K562 (cell line): ENCODE data around the gene OLFM4. TPM values are rescaled to one million over a fixed set of nuclear protein-coding genes. Genes with fewer than 3 reads are reported as not detected.

Experiments
- ATAC-seq: fragments of 200-7000 bp; cut with Tn5 transposase; 3 replicates; pipeline ENCODE4 v1.9.1; 2020; ENCODE audit warnings: moderate library complexity
- BruUV-seq: library from RNA; stranded (reverse); fragments of 400-500 nt; replicated peaks from 2 replicates; lab custom pipeline; 2021; lab: Mats Ljungman, UMichigan
- CTCF ChIA-PET: fragments of 300-600 bp; formaldehyde crosslinking; extraction: SDS; loops from one replicate; lab custom pipeline; 2021; ENCODE audit warnings: low intra/inter-chr PET ratio; lab: Yijun Ruan, JAX
- POLR2A ChIA-PET: fragments of 300-600, 350-650 bp; sonication (Branson Sonifier 250); formaldehyde crosslinking; extraction: SDS; loops from one replicate; lab custom pipeline; 2021; ENCODE audit warnings: antibody characterized with exemption, inconsistent platforms; lab: Yijun Ruan, JAX
- DNase-seq, 4 experiments: peaks; one replicate each; pipeline versions ENCODE4 v3.0.0 to v3.0.0-alpha.2; 2011 to 2018; ENCODE audit warnings: low spot score in 3 of 4, mixed read lengths in 3 of 4; ENCODE audit errors: extremely low read depth in 1 of 4
- FAIRE-seq: peaks from 2 replicates; lab custom pipeline; 2011; peaks lifted over from hg19 to GRCh38; lab: Jason Lieb, UNC
- H2AFZ ChIP-seq: 2 replicates; pipeline ENCODE4 v1.6.0; 2011; ENCODE audit warnings: low read depth, low read length, control low read depth, inconsistent platforms
- H3K27ac ChIP-seq: fragments of 200-600 bp; 3 replicates; pipeline ENCODE4 v1.8.0; 2011; ENCODE audit warnings: low read depth, mild to moderate bottlenecking, control low read depth, inconsistent platforms, low read length, moderate library complexity, mixed read lengths; ENCODE audit errors: extremely low read depth
- H3K27me3 ChIP-seq, 2 experiments: fragments of 300-600 bp in 1 of 2; 2 replicates in 1 of 2; 3 replicates in 1 of 2; pipeline versions ENCODE4 v1.6.0 to v1.8.0; 2011; ENCODE audit warnings: inconsistent platforms in 2 of 2, low read length in 2 of 2, mild to moderate bottlenecking in 1 of 2, mixed read lengths in 1 of 2, moderate library complexity in 1 of 2; ENCODE audit not compliant: control insufficient read depth in 2 of 2, insufficient read depth in 2 of 2
- H3K36me3 ChIP-seq: fragments of 300-600 bp; 3 replicates; pipeline ENCODE4 v1.8.0; 2011; ENCODE audit warnings: mild to moderate bottlenecking, low read length, inconsistent platforms; ENCODE audit not compliant: control insufficient read depth, insufficient read depth
- H3K4me1 ChIP-seq, 2 experiments: fragments of 200-600 bp in 1 of 2; replicated peaks in 1 of 2; 2 replicates in 1 of 2; 3 replicates in 1 of 2; pipeline versions ENCODE4 v1.5.1 to v1.8.0; 2011; ENCODE audit warnings: inconsistent platforms in 2 of 2, low read length in 2 of 2, mild to moderate bottlenecking in 1 of 2, mixed read lengths in 1 of 2, moderate library complexity in 1 of 2; ENCODE audit not compliant: control insufficient read depth in 2 of 2, insufficient read depth in 2 of 2
- H3K4me2 ChIP-seq: 2 replicates; pipeline ENCODE4 v1.6.1; 2011; ENCODE audit warnings: low read length, control low read depth, inconsistent platforms, mixed read lengths; ENCODE audit not compliant: insufficient read depth
- H3K4me3 ChIP-seq: fragments of 200-600 bp; sonication (generic), shearing (Covaris generic); 2 replicates; pipeline ENCODE4 v1.5.1; 2016; ENCODE audit warnings: control low read depth, inconsistent platforms
- H3K79me2 ChIP-seq: fragments of 200-600 bp; 3 replicates; pipeline ENCODE4 v1.8.0; 2011; ENCODE audit warnings: low read length, inconsistent platforms; ENCODE audit not compliant: control insufficient read depth, insufficient read depth
- H3K9ac ChIP-seq, 2 experiments: 2 replicates each; pipeline versions ENCODE4 v1.6.0 to v1.6.1; 2011; ENCODE audit warnings: low read depth in 2 of 2, low read length in 2 of 2, control low read depth in 1 of 2, inconsistent platforms in 1 of 2, mild to moderate bottlenecking in 1 of 2, mixed read lengths in 1 of 2; ENCODE audit not compliant: insufficient read depth in 1 of 2
- H3K9me1 ChIP-seq: one replicate; pipeline ENCODE4 v1.6.0; 2011; ENCODE audit warnings: inconsistent platforms, mild to moderate bottlenecking, low read length, moderate library complexity; ENCODE audit not compliant: control insufficient read depth, insufficient read depth
- H3K9me3 ChIP-seq: replicated peaks from 2 replicates; pipeline ENCODE4 v1.5.1; 2011; ENCODE audit warnings: low read depth, low read length, inconsistent platforms; ENCODE audit not compliant: control insufficient read depth, insufficient read depth
- H4K20me1 ChIP-seq: replicated peaks from 2 replicates; pipeline ENCODE4 v1.6.1; 2011; ENCODE audit warnings: low read length, inconsistent platforms, mixed read lengths; ENCODE audit not compliant: control insufficient read depth, insufficient read depth
- CHD1 ChIP-seq: fragments of 200-600 bp; sonication (generic); IDR thresholded peaks from one replicate; pipeline ENCODE4 v1.6.1; 2012; ENCODE audit warnings: mild to moderate bottlenecking, moderate library complexity, low read length, inconsistent platforms
- E2F5 ChIP-seq: sonication (generic); formaldehyde crosslinking; IDR thresholded peaks from 2 replicates; pipeline ENCODE4 v1.8.0; 2022; ENCODE audit warnings: mild to moderate bottlenecking, missing genetic modification reagents
- ETS1 ChIP-seq: conservative IDR thresholded peaks from 2 replicates; pipeline ENCODE4 v1.6.1; 2011; ENCODE audit warnings: low read depth, mild to moderate bottlenecking, low read length; ENCODE audit not compliant: control insufficient read depth
- MEF2D ChIP-seq: conservative IDR thresholded peaks from 2 replicates; pipeline ENCODE4 v1.6.1; 2016; ENCODE audit warnings: low read depth, missing genetic modification characterization, missing compliant biosample characterization
- MTF1 ChIP-seq: fragments of 250-450 bp; sonication (Bioruptor Pico); IDR thresholded peaks from 2 replicates; pipeline ENCODE4 v1.9.0; 2021; ENCODE audit warnings: moderate library complexity, mild to moderate bottlenecking, inconsistent platforms, borderline replicate concordance
- MYBL2 ChIP-seq, 2 experiments: fragments of 450-650 bp in 1 of 2; sonication (generic) in 1 of 2; formaldehyde crosslinking in 1 of 2; IDR thresholded peaks; 2 replicates each; pipeline versions ENCODE4 v1.6.1 to v1.8.1; 2017 to 2022; ENCODE audit warnings: borderline replicate concordance in 1 of 2, inconsistent platforms in 1 of 2, low read depth in 1 of 2, mild to moderate bottlenecking in 1 of 2, missing genetic modification reagents in 1 of 2, moderate library complexity in 1 of 2
- PRDM10 ChIP-seq: fragments of 450-650 bp; IDR thresholded peaks from 2 replicates; pipeline ENCODE4 v1.6.1; 2018; ENCODE audit not compliant: partially characterized antibody
- SIX5 ChIP-seq, 2 experiments: IDR thresholded peaks; 2 replicates each; pipeline ENCODE4 v1.6.1; 2011; ENCODE audit warnings: low read length in 2 of 2, borderline replicate concordance in 1 of 2, low read depth in 1 of 2, mild to moderate bottlenecking in 1 of 2, moderate library complexity in 1 of 2; ENCODE audit not compliant: insufficient read depth in 1 of 2
- SMAD4 ChIP-seq: fragments of 250-450 bp; sonication (Bioruptor Pico); conservative IDR thresholded peaks from 2 replicates; pipeline ENCODE4 v1.8.0; 2021; ENCODE audit warnings: inconsistent platforms, mild to moderate bottlenecking, moderate library complexity
- STAT5A ChIP-seq: IDR thresholded peaks from 2 replicates; pipeline ENCODE4 v1.6.1; 2012; ENCODE audit warnings: low read length, inconsistent platforms, borderline replicate concordance
- TARDBP ChIP-seq: fragments of 450-650 bp; IDR thresholded peaks from 2 replicates; pipeline ENCODE4 v1.6.1; 2016
- ZNF184 ChIP-seq: sonication (generic); formaldehyde crosslinking; IDR thresholded peaks from 2 replicates; pipeline ENCODE4 v1.5.0; 2020; ENCODE audit warnings: missing genetic modification reagents
- ZNF347 ChIP-seq: fragments of 450-650 bp; formaldehyde crosslinking; IDR thresholded peaks from 2 replicates; pipeline ENCODE4 v1.4.0; 2020; ENCODE audit warnings: low read depth, mild to moderate bottlenecking, moderate library complexity
- WGBS: fragments of 100-300 bp; shearing (Covaris generic); methylation state at CpG from one replicate; pipeline ENCODE4 v1.1.6; 2016; ENCODE audit warnings: low coverage, mixed read lengths; ENCODE audit not compliant: insufficient coverage; ENCODE audit errors: missing lambda C conversion rate; 5-methylcytosine and 5-hydroxymethylcytosine counted together
- in situ Hi-C: fragments of 300-500 bp; cut with MboI; formaldehyde crosslinking; loops from 4 replicates; pipeline ENCODE4 v1.15.0; 2018; ENCODE audit warnings: inconsistent platforms, mixed read lengths
- intact Hi-C: fragments of 100-400 bp; cut with micrococcal nuclease; formaldehyde crosslinking; loops from 2 replicates; pipeline ENCODE4 v1.14.2; 2022
- polyA plus RNA-seq, 8 experiments: library from polyadenylated mRNA; depleted of rRNA in 4 of 8; stranded (reverse) in 5 of 8; unstranded in 3 of 8; fragments of >200 nt; fragmentation: Nextera tagmentation in 2 of 8; fragmentation: Illumina TruSeq in 1 of 8; extraction: Ambion mirVana in 2 of 8; extraction: Trizol in 1 of 8; gene quantifications; 2 replicates each; pipeline versions ENCODE4 v1.2.1 to v1.2.3, GENCODE V29; 2011 to 2014; ENCODE audit warnings: inconsistent platforms in 1 of 8, missing spikeins in 1 of 8
- total RNA-seq, 7 experiments: library from RNA; depleted of rRNA in 6 of 7; stranded (reverse); fragments of >200 nt in 6 of 7; fragmentation: Illumina TruSeq in 2 of 7; extraction: Trizol in 2 of 7; gene quantifications; 2 replicates each; pipeline versions ENCODE4 v1.2.1 to v1.2.3, GENCODE V29; 2011 to 2021; ENCODE audit warnings: low replicate concordance in 1 of 7

The OLFM4 gene
- total and polyA plus RNA-seq, 9 of the 15 experiments (the other 6 are each of a cell fraction or from before 2014, with no cell fraction given): not detected

DNA sequence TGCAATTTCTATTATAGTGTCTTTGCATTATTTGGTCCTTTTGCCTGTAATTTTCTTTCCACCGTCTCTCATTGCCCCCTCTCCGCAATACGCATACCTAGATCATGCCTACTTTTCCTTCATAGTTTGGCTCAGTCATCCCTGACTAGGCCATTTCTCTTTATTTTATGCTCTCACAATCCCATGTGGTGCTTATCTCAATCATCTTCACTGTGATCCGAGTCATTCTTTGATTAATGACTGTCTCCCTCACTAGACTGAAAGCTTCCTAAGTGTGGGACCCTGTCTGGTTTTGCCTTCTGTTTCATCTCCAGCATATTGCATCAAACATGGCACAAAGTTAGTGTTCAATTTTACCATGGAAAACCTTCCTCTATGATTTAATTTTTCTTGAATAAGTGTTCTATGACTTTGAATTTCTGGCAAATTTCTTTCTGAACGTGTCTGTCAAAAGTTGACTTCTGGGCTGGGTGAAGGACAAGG, 43.7 kb upstream of the OLFM4 start:
- H3K79me2 ChIP-seq: no peaks in the 10 kb centered on the region
- in situ Hi-C loops: no loop called here
- no peaks in the 10 kb centered on the region for H3K9me3 ChIP-seq
- no peak overlapping the region for H3K27ac ChIP-seq
- no peaks in the 10 kb centered on the region for H3K27me3 ChIP-seq
- H3K9ac ChIP-seq: no peak overlapping the region
- H3K36me3 ChIP-seq: no peaks in the 10 kb centered on the region
- no peak overlapping the region for H3K4me3 ChIP-seq
- intact Hi-C loops: no loop called here
- no peaks in the 10 kb centered on the region for H3K9me1 ChIP-seq
- ATAC-seq (no peak), DNase-seq (no peak), FAIRE-seq (no peak)
- TF ChIP-seq TARDBP: no peak
- no peak for TF ChIP-seq STAT5A
- no peak for TF ChIP-seq E2F5 (CRISPR knock-in tag)
- no peak for TF ChIP-seq ZNF347
- no peak for TF ChIP-seq SIX5 (IDR thresholded peaks at IDR 0.05; ENCODE audit: borderline replicate concordance in 1 of 2, insufficient read depth in 1 of 2, low read depth in 1 of 2, low read length in 2 of 2)
- no peak for TF ChIP-seq ETS1
- no peak for TF ChIP-seq MTF1 (CRISPR knock-in tag)
- no peak for TF ChIP-seq ZNF184
- TF ChIP-seq CHD1: no peak
- no peak for TF ChIP-seq MEF2D
- TF ChIP-seq MYBL2 (IDR thresholded peaks at IDR 0.05; ENCODE audit: low read depth): no peak
- TF ChIP-seq MYBL2 (CRISPR knock-in tag; IDR thresholded peaks at IDR 0.05; ENCODE audit: borderline replicate concordance): no peak
- no peak for TF ChIP-seq SMAD4 (CRISPR knock-in tag)
- TF ChIP-seq PRDM10: no peak
- POLR2A ChIA-PET: no interaction called here
- 5% methylated on average over 5 of the region's 5 CpGs for whole genome bisulfite sequencing
- no peak overlapping the region for H2AFZ ChIP-seq
- CTCF ChIA-PET: no interaction called here
- H4K20me1 ChIP-seq: no peaks in the 10 kb centered on the region
- no peaks in the 10 kb centered on the region for H3K4me1 ChIP-seq
- no peak overlapping the region for H3K4me2 ChIP-seq
- no TSS peak for BruUV-seq
